LHCN-M2 (cell line): ENCODE measurements around the gene HFE. TPM values are rescaled to one million over a fixed set of nuclear protein-coding genes. Genes with fewer than 3 reads are reported as not detected.
"Not testable (repeated sequence)": the region's sequence is repeated elsewhere in the genome, so short reads cannot be mapped to it uniquely, and the experiment has no call there.

Experiments
- DNase-seq: peaks from one replicate; pipeline ENCODE4 v3.0.0-alpha.2; 2012; ENCODE audit warnings: low read depth
- total RNA-seq: library from RNA; depleted of rRNA; stranded (reverse); fragments of >200 nt; gene quantifications from 2 replicates; pipeline ENCODE4 v1.2.3, GENCODE V29; 2014

The HFE gene
- total RNA-seq, 1 experiment from 2014 or later: 11.5 TPM

- no peak for DNase-seq
These were observed 22.5 kb downstream of the HFE start for GRCh38 chr6:26109772-26110171.

GRCh38 chr6:26113570-26113969, 26.3 kb downstream of the HFE start:
- DNase-seq: no peak

GRCh38 chr6:26115226-26115625, 28.0 kb downstream of the HFE start:
- DNase-seq: no peak

GRCh38 chr6:26116267-26116666, 29.0 kb downstream of the HFE start:
- no peak for DNase-seq

- no peak for DNase-seq
These were observed 31.8 kb downstream of the HFE start for GRCh38 chr6:26118999-26119398.

- DNase-seq: not testable (repeated sequence)
These were observed 32.9 kb downstream of the HFE start for GRCh38 chr6:26120115-26120514.

- DNase-seq: no peak
These were observed 33.5 kb downstream of the HFE start for GRCh38 chr6:26120807-26121140.

- DNase-seq: peak; percentile 15
These were observed 34.1 kb downstream of the HFE start for GRCh38 chr6:26121141-26122004.

GRCh38 chr6:26122005-26122388, 34.8 kb downstream of the HFE start:
- no peak for DNase-seq

- no peak for DNase-seq
These were observed 35.2 kb downstream of the HFE start for GRCh38 chr6:26122402-26122792.

- DNase-seq: peak; percentile 100
These were observed 35.8 kb downstream of the HFE start for GRCh38 chr6:26122793-26123674.

GRCh38 chr6:26123675-26123946, 36.4 kb downstream of the HFE start:
- no peak for DNase-seq

GRCh38 chr6:26123947-26124780, 36.9 kb downstream of the HFE start:
- DNase-seq: peak; percentile 100

GRCh38 chr6:26124781-26125685, 37.8 kb downstream of the HFE start:
- peak; percentile 15 for DNase-seq

GRCh38 chr6:26126394-26127235, 39.4 kb downstream of the HFE start:
- no peak for DNase-seq

GRCh38 chr6:26128013-26128771, 41.0 kb downstream of the HFE start:
- no peak for DNase-seq

GRCh38 chr6:26129656-26130055, 42.4 kb downstream of the HFE start:
- DNase-seq: no peak

GRCh38 chr6:26130581-26131249, 43.5 kb downstream of the HFE start:
- no peak for DNase-seq

GRCh38 chr6:26131618-26132017, 44.4 kb downstream of the HFE start:
- DNase-seq: no peak
